CD14-positive monocyte (primary cell): ENCODE results near the gene PCDHGA10. TPM values are rescaled to one million over a fixed set of nuclear protein-coding genes. Genes with fewer than 3 reads are reported as not detected.

ENCODE experiments used
- DNase-seq, 3 donors: peaks; one replicate each; pipeline ENCODE4 v3.0.0-alpha.2; 2011 to 2022
- H2AFZ ChIP-seq: 2 replicates; pipeline ENCODE4 v1.6.0; 2012; ENCODE audit warnings: mild to moderate bottlenecking, low read depth, low read length, inconsistent platforms; ENCODE audit not compliant: insufficient read depth, poor library complexity, severe bottlenecking
- H3K27ac ChIP-seq, 2 donors: 1 replicate in 1 of 2; 2 replicates in 1 of 2; pipeline ENCODE4 v1.5.1; 2012 to 2013; ENCODE audit warnings: low read length in 2 of 2, control low read depth in 1 of 2, inconsistent platforms in 1 of 2, low read depth in 1 of 2, mild to moderate bottlenecking in 1 of 2
- H3K27me3 ChIP-seq, 2 donors: one replicate each; pipeline versions ENCODE4 v1.6.0 to v1.6.1; 2011 to 2013; ENCODE audit warnings: low read length in 2 of 2; ENCODE audit not compliant: control insufficient read depth in 2 of 2, insufficient read depth in 2 of 2
- H3K36me3 ChIP-seq, 2 donors: replicated peaks in 1 of 2; 1 replicate in 1 of 2; 2 replicates in 1 of 2; pipeline versions ENCODE4 v1.5.1 to v1.6.1; 2012 to 2013; ENCODE audit warnings: low read length in 2 of 2, control low read depth in 1 of 2, inconsistent platforms in 1 of 2, mild to moderate bottlenecking in 1 of 2; ENCODE audit not compliant: insufficient read depth in 2 of 2, control insufficient read depth in 1 of 2
- H3K4me1 ChIP-seq, 2 donors: 1 replicate in 1 of 2; 2 replicates in 1 of 2; pipeline versions ENCODE4 v1.5.1 to v1.6.1; 2012 to 2013; ENCODE audit warnings: low read length in 2 of 2, control low read depth in 1 of 2, inconsistent platforms in 1 of 2, mild to moderate bottlenecking in 1 of 2, moderate library complexity in 1 of 2; ENCODE audit not compliant: insufficient read depth in 2 of 2, control insufficient read depth in 1 of 2
- H3K4me2 ChIP-seq: replicated peaks from 2 replicates; pipeline ENCODE3; 2012; ENCODE audit warnings: low read length, moderate library complexity, mild to moderate bottlenecking; ENCODE audit not compliant: poor library complexity, severe bottlenecking; ENCODE audit errors: extremely low read depth
- H3K4me3 ChIP-seq, 3 experiments: fragments of 200-600 bp in 1 of 3; sonication (generic) in 1 of 3; replicated peaks in 1 of 3; 1 replicate in 2 of 3; 2 replicates in 1 of 3; pipeline ENCODE4 v1.5.1; 2011 to 2013; ENCODE audit warnings: low read length in 3 of 3, mild to moderate bottlenecking in 3 of 3, control low read depth in 2 of 3, low read depth in 2 of 3, inconsistent platforms in 1 of 3, moderate library complexity in 1 of 3
- H3K79me2 ChIP-seq: 2 replicates; pipeline ENCODE4 v1.6.0; 2012; ENCODE audit warnings: mild to moderate bottlenecking, control low read depth, inconsistent platforms, low read length, moderate library complexity; ENCODE audit not compliant: insufficient read depth
- H3K9ac ChIP-seq: 2 replicates; pipeline ENCODE4 v1.6.0; 2017; ENCODE audit warnings: low read length, mild to moderate bottlenecking; ENCODE audit not compliant: insufficient read depth, poor library complexity, severe bottlenecking
- H3K9me3 ChIP-seq, 2 donors: replicated peaks in 1 of 2; 1 replicate in 1 of 2; 2 replicates in 1 of 2; pipeline versions ENCODE4 v1.5.1 to v1.6.1; 2012 to 2013; ENCODE audit warnings: low read length in 2 of 2, control low read depth in 1 of 2; ENCODE audit not compliant: control insufficient read depth in 1 of 2, insufficient read depth in 1 of 2
- H4K20me1 ChIP-seq: 2 replicates; pipeline ENCODE4 v1.6.0; 2012; ENCODE audit warnings: mild to moderate bottlenecking, low read length, control low read depth, moderate library complexity; ENCODE audit not compliant: insufficient read depth
- H3K27ac Mint-ChIP-seq, 7 donors: one replicate each; pipeline ENCODE4 v1.8.0; 2020; ENCODE audit warnings: mild to moderate bottlenecking in 7 of 7, mixed read lengths in 7 of 7, moderate library complexity in 6 of 7, inconsistent platforms in 2 of 7
- H3K27me3 Mint-ChIP-seq, 3 donors: one replicate each; pipeline ENCODE4 v1.8.0; 2021 to 2022; ENCODE audit warnings: low read depth in 3 of 3, mild to moderate bottlenecking in 3 of 3, mixed read lengths in 3 of 3, moderate library complexity in 3 of 3, inconsistent platforms in 1 of 3
- H3K36me3 Mint-ChIP-seq, 2 donors: one replicate each; pipeline ENCODE4 v1.8.0; 2020; ENCODE audit warnings: mixed read lengths in 2 of 2, inconsistent platforms in 1 of 2, mild to moderate bottlenecking in 1 of 2
- H3K4me1 Mint-ChIP-seq: one replicate; pipeline ENCODE4 v1.8.0; 2020; ENCODE audit warnings: mild to moderate bottlenecking, mixed read lengths
- H3K4me3 Mint-ChIP-seq, 2 donors: one replicate each; pipeline ENCODE4 v1.8.0; 2020; ENCODE audit warnings: mild to moderate bottlenecking in 2 of 2, mixed read lengths in 2 of 2, moderate library complexity in 1 of 2
- H3K9me3 Mint-ChIP-seq, 7 donors: one replicate each; pipeline ENCODE4 v1.8.0; 2020 to 2022; ENCODE audit warnings: mixed read lengths in 7 of 7, mild to moderate bottlenecking in 6 of 7, moderate library complexity in 6 of 7, inconsistent platforms in 2 of 7
- CTCF ChIP-seq: fragments of 200-600 bp; IDR thresholded peaks from one replicate; pipeline ENCODE4 v1.8.0; 2022; ENCODE audit warnings: antibody characterized with exemption, mild to moderate bottlenecking
- WGBS: methylation state at CpG from one replicate; pipeline ENCODE4 v1.1.5; 2013; ENCODE audit warnings: missing lambda C conversion rate; ENCODE audit not compliant: insufficient coverage; 5-methylcytosine and 5-hydroxymethylcytosine counted together
- intact Hi-C, 2 donors: fragments of 100-400 bp; cut with micrococcal nuclease; formaldehyde crosslinking; loops; one replicate each; pipeline versions ENCODE4 v1.15.0 to v1.15.1; 2023
- polyA plus RNA-seq, 3 donors: library from polyadenylated mRNA; depleted of rRNA in 1 of 3; unstranded in 2 of 3; stranded (reverse) in 1 of 3; fragments of 300-500 nt in 2 of 3; fragments of >200 nt in 1 of 3; fragmentation: Illumina TruSeq in 2 of 3; gene quantifications; 1 replicate in 2 of 3; 2 replicates in 1 of 3; pipeline ENCODE4 v1.2.3, GENCODE V29; 2012 to 2021

The PCDHGA10 gene
- polyA plus RNA-seq, 3 donors: not detected

- Histone ChIP-seq H2AFZ (no peak overlapping the region), H3K27me3 (peaks cover 14 to 52% of the 10 kb centered on the region in 2 donors), H3K4me3 (no peak overlapping the region), H3K27ac (no peak overlapping the region), H3K4me2 (no peak overlapping the region), H4K20me1 (no peaks in the 10 kb centered on the region), H3K9ac (no peak overlapping the region), H3K9me3 (peaks cover 22 to 28% of the 10 kb centered on the region in 2 donors), H3K4me1 (no peaks in the 10 kb centered on the region), H3K36me3 (no peaks in the 10 kb centered on the region), H3K79me2 (no peaks in the 10 kb centered on the region)
- peaks cover 16 to 42% (median 31%) of the 10 kb centered on the region in 3 donors for H3K27me3 Mint-ChIP-seq
- no peak for TF ChIP-seq CTCF
- no peak for DNase-seq
- intact Hi-C loops: no loop called here
- WGBS: no CpG with 5 or more reads among the region's 2 CpGs
- peaks cover 4 to 6% of the 10 kb centered on the region in 2 donors for H3K36me3 Mint-ChIP-seq
- peaks cover under 1% of the 10 kb centered on the region for H3K4me1 Mint-ChIP-seq
- peaks cover 7 to 54% (median 31%) of the 10 kb centered on the region in 7 donors for H3K9me3 Mint-ChIP-seq
- H3K4me3 Mint-ChIP-seq: no peak overlapping the region
- no peak overlapping the region for H3K27ac Mint-ChIP-seq
These were observed 24.4 kb downstream of the PCDHGA10 start for GRCh38 chr5:141437221-141437620.

- no peaks in the 10 kb centered on the region for H3K4me1 ChIP-seq
- no peak overlapping the region for H2AFZ ChIP-seq
- Mint-ChIP-seq H3K36me3 (no peaks in the 10 kb centered on the region), H3K27me3 (peaks cover 6 to 27% (median 13%) of the 10 kb centered on the region in 3 donors), H3K27ac (no peak overlapping the region), H3K4me1 (no peaks in the 10 kb centered on the region), H3K9me3 (peaks cover 2 to 41% (median 14%) of the 10 kb centered on the region in 7 donors), H3K4me3 (no peak overlapping the region)
- no peak overlapping the region for H3K4me3 ChIP-seq
- H3K27ac ChIP-seq: no peak overlapping the region
- H4K20me1 ChIP-seq: no peaks in the 10 kb centered on the region
- H3K79me2 ChIP-seq: no peaks in the 10 kb centered on the region
- H3K27me3 ChIP-seq: peaks cover 11 to 34% of the 10 kb centered on the region in 2 donors
- intact Hi-C loops: no loop called here
- no peak for DNase-seq
- 85% methylated on average over 7 of the region's 10 CpGs for WGBS
- H3K9me3 ChIP-seq: peaks cover 10 to 18% of the 10 kb centered on the region in 2 donors
- no peak overlapping the region for H3K4me2 ChIP-seq
- no peaks in the 10 kb centered on the region for H3K36me3 ChIP-seq
- no peak for TF ChIP-seq CTCF
- H3K9ac ChIP-seq: no peak overlapping the region
These were observed 26.8 kb downstream of the PCDHGA10 start for GRCh38 chr5:141439411-141440141.
